A172 (cell line): Measurements from ENCODE around the gene ANKRD52. TPM values are rescaled to one million over a fixed set of nuclear protein-coding genes. Genes with fewer than 3 reads are reported as not detected.
"Not testable (repeated sequence)": the region's sequence is repeated elsewhere in the genome, so short reads cannot be mapped to it uniquely, and the experiment has no call there.

Experiments
- DNase-seq: peaks from one replicate; pipeline ENCODE4 v3.0.0-alpha.2; 2015; ENCODE audit warnings: low spot score
- total RNA-seq: library from RNA; depleted of rRNA; stranded (reverse); fragments of >200 nt; shearing (Covaris generic); gene quantifications from 2 replicates; pipeline ENCODE4 v1.2.3, GENCODE V29; 2014; rRNA removed

ANKRD52 gene
- total RNA-seq: 33.4 and 34.0 TPM in 2 replicates

GRCh38 chr12:56258068-56258819 lies at the start of gene ANKRD52:
ANKRD52 (minus strand) TSS chr12:56258384; CDS start chr12:56258269, 115 bp downstream.
- DNase-seq: peak; percentile 71

DNA sequence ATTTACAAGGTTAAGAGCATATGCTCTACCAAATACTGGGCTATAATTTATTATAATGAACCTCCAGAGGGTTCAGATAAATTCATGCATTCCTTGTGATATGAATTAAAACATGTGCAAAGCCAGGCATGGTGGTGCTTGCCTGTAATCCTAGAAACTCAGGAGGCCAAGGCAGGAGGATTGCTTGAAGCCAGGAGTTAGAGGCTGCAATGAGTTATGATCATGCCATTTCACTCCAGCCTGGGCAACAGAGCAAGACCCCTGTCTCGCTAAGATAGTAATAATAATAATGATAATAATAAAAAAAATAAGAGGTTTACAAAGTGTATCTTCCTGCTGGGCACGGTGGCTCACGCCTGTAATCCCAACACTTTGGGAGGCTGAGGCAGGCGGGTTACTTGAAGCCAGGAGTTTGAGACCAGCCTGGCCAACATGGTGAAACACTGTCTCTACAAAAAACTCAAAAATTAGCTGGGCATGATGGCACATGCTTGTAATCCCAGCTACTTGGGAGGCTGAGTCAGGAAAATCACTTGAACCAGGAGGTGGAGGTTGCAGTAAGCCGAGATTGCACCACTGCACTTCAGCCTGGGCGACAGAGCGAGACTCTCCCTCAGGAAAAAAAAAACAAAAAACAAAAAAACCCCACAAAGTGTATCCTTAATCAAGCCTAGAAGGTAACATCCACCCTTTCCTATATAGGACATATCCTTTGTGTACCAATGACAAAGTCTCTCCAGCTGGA lies 49.2 kb upstream of the ANKRD52 start:
- no peak for DNase-seq

DNA sequence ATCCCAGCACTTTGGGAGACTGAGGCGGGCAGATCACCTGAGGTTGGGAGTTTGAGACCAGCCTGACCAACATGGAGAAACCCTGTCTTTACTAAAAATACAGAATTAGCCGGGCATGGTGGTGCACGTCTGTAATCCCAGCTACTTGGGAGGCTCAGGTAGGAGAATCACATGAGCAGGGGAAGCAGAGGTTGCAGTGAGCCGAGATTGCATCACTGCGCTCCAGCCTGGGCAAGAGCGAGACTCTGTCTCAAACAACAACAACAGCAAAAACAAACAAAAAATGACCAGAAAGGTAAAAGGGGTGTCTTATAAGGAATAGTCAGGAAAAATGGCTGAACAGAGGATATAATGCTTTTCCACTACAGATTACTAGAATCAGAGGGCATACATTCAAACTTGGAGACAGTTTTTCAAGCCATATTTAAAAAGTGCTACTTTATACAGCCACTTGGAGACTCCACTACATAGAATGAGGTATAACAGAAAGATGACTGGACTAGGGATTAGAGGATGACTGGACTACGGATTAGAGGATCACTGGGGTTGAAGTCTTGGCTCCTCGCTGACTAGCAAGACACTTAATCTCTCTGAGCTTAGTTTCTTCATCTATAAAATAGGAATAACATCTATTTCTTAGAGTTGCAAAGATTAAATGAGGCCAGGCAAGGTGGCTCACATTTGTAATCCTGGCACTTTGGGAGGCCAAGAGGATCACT lies 46.8 kb upstream of the ANKRD52 start:
- DNase-seq: no peak

DNA sequence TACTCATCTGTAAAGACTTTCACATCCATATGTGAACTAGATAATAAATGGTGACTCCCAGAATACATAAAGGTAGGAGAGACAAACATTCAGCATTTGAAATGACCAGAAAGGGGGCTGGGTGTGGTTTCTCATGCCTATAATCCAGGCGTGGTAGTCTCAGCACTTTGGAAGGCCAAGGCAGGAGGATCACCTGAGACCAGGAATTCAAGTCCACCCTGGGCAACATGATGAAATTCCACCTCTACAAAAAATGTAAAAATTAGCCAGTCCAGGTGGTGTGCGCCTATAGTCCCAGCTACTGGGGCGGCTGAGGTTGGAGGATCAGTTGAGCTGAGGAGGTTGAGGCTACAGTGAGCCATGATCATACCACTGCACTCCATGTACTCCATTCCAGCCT lies 46.1 kb upstream of the ANKRD52 start:
- DNase-seq: no peak

DNA sequence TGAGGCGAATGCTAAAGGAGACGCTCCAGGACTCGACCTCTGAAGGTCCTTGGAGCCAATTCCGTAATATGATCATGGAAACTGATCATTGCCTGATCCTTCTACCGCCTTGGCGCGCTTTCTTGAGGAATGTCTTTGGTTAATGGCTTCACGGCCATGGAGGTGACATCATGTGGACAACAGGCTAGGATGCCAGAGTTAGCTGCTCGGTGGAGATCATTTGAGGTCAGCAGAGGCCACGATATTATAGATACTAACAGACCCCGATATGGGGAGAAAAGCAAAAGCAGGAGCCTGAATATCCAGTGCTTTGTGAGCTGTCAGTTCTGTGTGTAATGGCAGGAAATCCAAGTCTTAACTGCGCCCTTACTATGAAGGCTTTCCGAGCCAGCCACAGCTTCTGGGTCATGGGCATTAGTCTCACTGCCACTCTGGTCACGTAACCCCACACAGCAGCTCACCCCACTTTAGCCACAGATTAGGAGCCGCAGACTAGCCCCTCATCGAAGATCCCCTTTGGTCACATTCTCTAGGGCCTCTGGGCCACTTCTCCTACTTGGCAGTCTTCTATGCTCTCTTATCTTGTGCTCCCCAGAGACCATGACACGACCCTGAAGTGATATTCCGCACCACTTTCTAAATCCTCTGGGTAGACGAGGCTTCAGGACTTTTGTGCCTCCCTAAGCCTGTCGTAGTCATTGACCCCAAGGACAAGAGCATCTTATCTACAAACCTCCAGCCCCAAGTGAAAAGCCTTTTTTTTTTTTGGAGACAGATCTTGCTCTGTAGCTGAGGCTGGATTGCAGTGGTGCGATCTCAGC lies 42.7 kb upstream of the ANKRD52 start:
- no peak for DNase-seq

GRCh38 chr12:56299853-56300643 lies 41.9 kb upstream of the ANKRD52 start, which contains the start of gene CS:
CS (minus strand) TSS chr12:56300330; CDS start chr12:56300201, 129 bp downstream.
- peak; percentile 95 for DNase-seq

DNA sequence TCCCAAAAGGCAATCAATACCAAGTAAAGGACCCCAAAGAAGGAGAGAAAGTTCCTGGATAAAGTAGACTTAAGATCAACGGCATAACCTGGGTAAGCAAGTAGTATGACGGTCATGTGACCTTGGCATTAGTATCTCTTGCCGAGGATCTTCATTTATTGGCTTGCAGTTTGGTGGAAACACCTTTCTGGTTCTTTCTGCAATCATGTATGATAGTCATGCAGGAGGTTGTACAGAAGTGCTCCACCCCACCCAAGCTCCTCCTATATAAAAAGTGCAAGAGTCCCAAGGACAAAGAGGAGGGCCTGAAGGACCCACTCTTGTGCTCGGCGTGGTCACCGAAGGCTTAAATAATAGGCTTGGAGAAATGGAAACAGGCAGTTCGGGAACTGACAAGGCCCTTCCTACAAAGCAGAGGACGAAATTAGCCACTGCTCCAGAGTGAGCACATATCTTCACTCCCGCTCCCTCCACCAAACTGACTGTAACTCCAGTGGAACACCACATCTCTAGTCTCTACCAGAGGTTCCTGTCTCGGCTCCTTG lies 41.2 kb upstream of the ANKRD52 start:
- peak; percentile 13 for DNase-seq

GRCh38 chr12:56298828-56299227 lies 40.6 kb upstream of the ANKRD52 start:
- DNase-seq: no peak

GRCh38 chr12:56297400-56297799 lies 39.2 kb upstream of the ANKRD52 start:
- DNase-seq: no peak

DNA sequence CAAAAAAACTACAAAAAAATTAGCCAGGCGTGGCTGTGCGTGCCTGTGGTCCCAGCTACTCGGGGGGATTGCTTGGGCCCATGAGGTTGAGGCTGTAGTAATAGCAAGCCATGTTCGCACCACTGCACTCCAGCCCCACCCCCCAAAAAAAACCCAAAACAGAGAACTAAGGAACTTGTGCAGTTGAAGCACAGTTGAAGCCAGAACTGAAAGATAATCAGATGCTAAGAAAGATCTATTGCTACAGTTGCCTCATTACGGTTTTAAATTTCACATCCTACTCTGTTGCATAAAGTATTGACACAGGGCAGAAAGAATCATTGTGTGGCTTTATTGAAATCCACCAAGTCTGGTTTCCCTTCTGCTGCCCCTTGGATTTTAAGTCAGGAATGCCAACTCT lies 38.1 kb upstream of the ANKRD52 start:
- DNase-seq: no peak

DNA sequence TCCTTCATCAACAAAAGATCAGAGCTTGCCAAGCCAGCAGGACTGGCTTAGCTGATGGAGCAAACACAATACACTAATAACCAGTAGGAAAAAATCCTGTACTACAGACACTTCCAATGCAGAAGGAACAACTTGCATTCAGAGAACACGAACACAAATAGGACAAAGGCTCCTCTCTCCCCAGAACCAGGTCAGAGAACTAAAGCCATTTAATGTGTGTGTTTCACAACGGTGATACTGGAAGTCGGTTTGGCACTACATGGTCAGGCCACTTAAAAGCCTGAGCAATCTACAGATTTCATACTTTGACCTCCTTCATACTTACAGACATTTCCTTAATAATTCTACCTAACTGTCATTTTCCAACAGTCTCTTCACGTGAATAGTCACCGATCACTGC lies 35.6 kb upstream of the ANKRD52 start:
- DNase-seq: no peak

DNA sequence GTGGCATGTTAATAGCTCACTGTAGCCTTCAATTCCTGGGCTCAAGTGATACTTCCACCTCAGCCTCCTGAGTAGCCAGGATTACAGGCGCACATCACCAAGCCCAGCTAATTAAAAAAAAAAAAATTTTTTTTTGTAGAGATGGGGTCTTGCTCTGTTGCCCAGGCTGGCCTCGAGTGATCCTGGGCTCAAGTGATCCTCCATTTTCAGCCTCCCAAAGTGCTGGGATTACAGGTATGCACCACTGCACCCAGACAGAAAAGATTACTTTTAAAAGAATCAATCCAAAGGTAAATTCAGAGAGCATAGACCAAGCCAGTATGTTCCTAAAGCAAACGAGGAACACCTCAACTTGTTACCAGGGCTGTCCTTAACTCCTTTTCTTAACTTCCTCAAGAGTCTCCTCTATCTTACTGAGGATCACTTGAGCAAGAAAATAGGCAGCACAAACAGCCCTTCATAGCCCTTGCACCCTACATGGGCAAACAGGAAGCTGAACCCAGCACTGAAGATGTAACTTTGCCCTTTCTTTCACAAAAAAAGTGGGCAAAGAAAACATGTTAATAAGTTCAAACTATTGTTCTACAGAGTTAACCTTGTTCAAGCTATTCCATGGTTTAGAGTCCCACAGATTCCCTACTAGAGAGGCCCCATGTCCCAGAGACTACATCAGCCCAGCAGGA lies 30.7 kb upstream of the ANKRD52 start:
- DNase-seq: no peak

- DNase-seq: no peak
Measured at GRCh38 chr12:56286044-56286830, 28.1 kb upstream of the ANKRD52 start.

DNA sequence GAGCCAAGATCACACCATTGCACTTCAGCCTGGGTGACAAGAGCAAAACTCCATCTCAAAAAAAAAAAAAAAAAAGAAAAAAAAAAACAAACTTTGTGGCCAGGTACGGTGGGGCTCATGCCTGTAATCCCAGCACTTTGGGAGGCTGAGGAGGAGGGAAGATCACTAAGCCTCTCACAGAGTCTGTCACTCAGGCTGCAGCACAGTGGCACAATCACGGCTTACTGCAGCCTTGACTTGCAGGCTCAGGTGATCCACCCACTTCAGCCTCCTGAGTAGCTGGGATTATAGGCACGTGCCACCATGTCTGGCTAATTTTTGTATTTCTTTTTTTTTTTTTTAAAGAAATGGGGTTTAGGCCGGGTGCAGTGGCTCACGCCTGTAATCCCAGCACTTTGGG lies 26.1 kb upstream of the ANKRD52 start:
- not testable (repeated sequence) for DNase-seq

DNA sequence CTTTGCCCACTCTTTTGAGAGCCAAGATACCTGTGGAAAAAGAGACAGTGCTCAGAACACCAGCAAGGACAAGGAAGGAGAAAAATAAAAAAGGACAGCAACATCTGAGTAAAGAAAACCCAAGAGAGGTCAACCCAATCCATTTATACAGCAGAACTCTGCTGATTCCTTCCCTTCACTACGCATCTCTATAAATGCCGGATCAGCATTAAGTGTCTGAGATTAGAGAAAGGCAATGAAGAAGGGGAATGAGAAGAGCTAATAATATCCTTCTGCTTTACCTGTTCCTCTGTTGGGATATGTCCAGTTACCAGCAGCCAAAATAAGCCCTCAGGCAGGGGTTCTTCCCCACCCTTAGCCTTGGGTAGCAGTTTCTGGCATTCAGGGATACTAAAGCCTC lies 24.4 kb upstream of the ANKRD52 start:
- no peak for DNase-seq

GRCh38 chr12:56282030-56282429 lies 23.8 kb upstream of the ANKRD52 start:
- DNase-seq: no peak

- DNase-seq: no peak
Measured at GRCh38 chr12:56280849-56281248, 22.7 kb upstream of the ANKRD52 start.

DNA sequence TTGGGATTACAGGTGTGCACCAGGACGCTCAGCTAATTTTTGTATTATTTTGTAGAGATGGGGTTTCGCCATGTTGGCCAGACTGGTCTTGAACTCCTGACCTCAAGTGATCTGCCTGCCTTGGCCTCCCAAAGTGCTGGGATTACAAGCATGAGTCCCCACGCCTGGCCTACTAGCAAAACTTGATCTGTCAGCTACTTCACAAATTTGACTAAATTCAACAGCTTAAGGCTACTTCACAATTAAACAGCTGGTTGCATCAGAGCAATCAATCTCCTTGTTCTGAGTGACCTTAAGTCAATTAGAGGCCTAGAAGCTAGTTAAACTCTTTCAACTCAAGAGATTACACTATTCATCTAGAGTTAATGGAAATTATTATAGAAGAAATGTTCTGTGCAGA lies 20.7 kb upstream of the ANKRD52 start:
- DNase-seq: no peak

GRCh38 chr12:56274299-56274698 lies 16.1 kb upstream of the ANKRD52 start:
- no peak for DNase-seq
